GM12891 (cell line): ENCODE data around the gene HIPK1.

Source experiments
- PAX5 ChIP-seq: IDR thresholded peaks from 2 replicates; pipeline ENCODE4 v1.6.1; 2011; ENCODE audit warnings: low read length, moderate library complexity, mild to moderate bottlenecking; ENCODE audit not compliant: insufficient read depth, severe bottlenecking
- POLR2A ChIP-seq: IDR thresholded peaks from 2 replicates; pipeline ENCODE4 v1.6.1; 2011; ENCODE audit warnings: low read depth, low read length, control low read depth
- POLR2AphosphoS5 ChIP-seq: IDR thresholded peaks from 2 replicates; pipeline ENCODE4 v1.6.1; 2011; ENCODE audit warnings: low read depth, low read length, control low read depth
- POU2F2 ChIP-seq: IDR thresholded peaks from 2 replicates; pipeline ENCODE4 v1.6.1; 2011; ENCODE audit warnings: low read depth, mild to moderate bottlenecking, control low read depth, low read length, moderate library complexity
- SPI1 ChIP-seq: IDR thresholded peaks from 2 replicates; pipeline ENCODE4 v1.6.1; 2011; ENCODE audit warnings: low read depth, low read length, control low read depth
- TAF1 ChIP-seq: IDR thresholded peaks from 2 replicates; pipeline ENCODE4 v1.6.1; 2011; ENCODE audit warnings: low read depth, low read length, control low read depth

DNA sequence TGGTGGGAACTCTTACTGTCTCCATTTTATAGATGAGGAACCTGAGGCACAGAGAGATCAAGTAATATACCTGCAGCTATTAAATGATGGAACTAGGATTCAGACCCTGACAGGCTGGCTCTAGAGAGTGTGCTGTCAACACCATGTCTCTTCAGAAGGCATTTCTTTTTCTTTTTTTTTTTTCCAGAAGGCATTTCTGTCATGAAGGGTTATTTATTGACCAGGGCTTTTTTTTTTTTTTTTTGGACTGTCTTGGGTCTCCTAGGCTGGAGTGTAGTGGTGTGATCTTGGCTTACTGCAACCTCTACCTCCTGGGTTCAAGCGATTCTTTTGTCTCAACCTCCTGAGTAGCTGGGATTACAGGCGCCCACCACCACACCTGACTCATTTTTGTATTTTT lies 22.6 kb downstream of the HIPK1 start:
- TF ChIP-seq POLR2A (no peak), POLR2AphosphoS5 (no peak), PAX5 (no peak), SPI1 (no peak), TAF1 (no peak), POU2F2 (no peak)
